Keratinocyte (primary cell): ENCODE data around the gene MS4A14. TPM values are rescaled to one million over a fixed set of nuclear protein-coding genes. Genes with fewer than 3 reads are reported as not detected.

Experiments
- DNase-seq: peaks from one replicate; pipeline ENCODE4 v3.0.0-alpha.2; 2011; ENCODE audit warnings: low read depth, missing footprints, low spot score
- FAIRE-seq: peaks from 2 replicates; lab custom pipeline; 2011; peaks lifted over from hg19 to GRCh38; lab: Jason Lieb, UNC
- H2AFZ ChIP-seq: 2 replicates; pipeline ENCODE4 v1.6.0; 2012; ENCODE audit warnings: low read length, control low read depth, inconsistent platforms; ENCODE audit not compliant: control insufficient read depth
- H3K27ac ChIP-seq: 2 replicates; pipeline ENCODE4 v1.5.1; 2011; ENCODE audit warnings: low read length; ENCODE audit not compliant: control insufficient read depth, insufficient read depth
- H3K27me3 ChIP-seq: 3 replicates; pipeline ENCODE4 v1.6.0; 2011; ENCODE audit warnings: low read length; ENCODE audit not compliant: control insufficient read depth, insufficient read depth; ENCODE audit errors: extremely low read depth
- H3K36me3 ChIP-seq, 2 experiments: 2 replicates in 1 of 2; 3 replicates in 1 of 2; pipeline ENCODE4 v1.5.1; 2011; ENCODE audit warnings: low read length in 2 of 2, mild to moderate bottlenecking in 1 of 2; ENCODE audit not compliant: control insufficient read depth in 2 of 2, insufficient read depth in 2 of 2; ENCODE audit errors: extremely low read depth in 1 of 2
- H3K4me1 ChIP-seq: 3 replicates; pipeline ENCODE4 v1.5.1; 2011; ENCODE audit warnings: low read length; ENCODE audit not compliant: control insufficient read depth, insufficient read depth; ENCODE audit errors: extremely low read depth
- H3K4me2 ChIP-seq: 3 replicates; pipeline ENCODE4 v1.6.0; 2011; ENCODE audit warnings: low read depth, low read length; ENCODE audit not compliant: control insufficient read depth, insufficient read depth; ENCODE audit errors: extremely low read depth
- H3K4me3 ChIP-seq, 3 experiments: fragments of 200-600 bp in 1 of 3; sonication (generic) in 1 of 3; 2 replicates in 2 of 3; 3 replicates in 1 of 3; pipeline ENCODE4 v1.5.1; 2011 to 2016; ENCODE audit warnings: low read length in 3 of 3, mild to moderate bottlenecking in 3 of 3, control low read depth in 2 of 3, inconsistent platforms in 1 of 3, low read depth in 1 of 3, mixed read lengths in 1 of 3, mixed run types in 1 of 3, moderate library complexity in 1 of 3; ENCODE audit not compliant: control insufficient read depth in 2 of 3, insufficient read depth in 2 of 3; ENCODE audit errors: extremely low read depth in 1 of 3
- H3K79me2 ChIP-seq: 2 replicates; pipeline ENCODE4 v1.6.0; 2012; ENCODE audit warnings: low read length; ENCODE audit not compliant: control insufficient read depth, insufficient read depth
- H3K9ac ChIP-seq: 3 replicates; pipeline ENCODE4 v1.6.0; 2011; ENCODE audit warnings: low read length; ENCODE audit not compliant: control insufficient read depth, insufficient read depth; ENCODE audit errors: extremely low read depth
- H3K9me1 ChIP-seq: 3 replicates; pipeline ENCODE4 v1.6.0; 2011; ENCODE audit warnings: low read length; ENCODE audit not compliant: control insufficient read depth, insufficient read depth; ENCODE audit errors: extremely low read depth
- H3K9me3 ChIP-seq: 2 replicates; pipeline ENCODE4 v1.5.1; 2012; ENCODE audit warnings: low read depth, low read length; ENCODE audit not compliant: control insufficient read depth
- H4K20me1 ChIP-seq: 3 replicates; pipeline ENCODE4 v1.6.0; 2011; ENCODE audit warnings: low read length; ENCODE audit not compliant: control insufficient read depth, insufficient read depth; ENCODE audit errors: extremely low read depth
- EZH2 ChIP-seq: IDR thresholded peaks from one replicate; pipeline ENCODE4 v1.6.1; 2012; ENCODE audit warnings: inconsistent platforms, mild to moderate bottlenecking, low read length, moderate library complexity
- dilution Hi-C: fragments of 300-500 bp; cut with MboI; formaldehyde crosslinking; loops from one replicate; pipeline ENCODE4 v1.7.0; 2020; ENCODE audit warnings: low sequenced_read_pairs; ENCODE audit not compliant: extremely low pct_ligation_motif_present
- polyA plus RNA-seq, 5 experiments: library from polyadenylated mRNA; depleted of rRNA in 3 of 5; stranded (reverse) in 3 of 5; stranded (forward) in 1 of 5; unstranded in 1 of 5; fragments of >200 nt; gene quantifications; 1 replicate in 1 of 5; 2 replicates in 3 of 5; 3 replicates in 1 of 5; pipeline versions ENCODE4 v1.2.1 to v1.2.3, GENCODE V29; 2011 to 2012; ENCODE audit warnings: missing spikeins in 2 of 5, low read depth in 1 of 5, low replicate concordance in 1 of 5
- TF ChIP-seq, protein P1 (sequence below), 3 experiments: IDR thresholded peaks in 1 of 3; conservative IDR thresholded peaks in 1 of 3; optimal IDR thresholded peaks in 1 of 3; 2 replicates in 2 of 3; 3 replicates in 1 of 3; pipeline versions ENCODE3 to v1.5.1; 2011; ENCODE audit warnings: low read length in 3 of 3, mild to moderate bottlenecking in 3 of 3, moderate library complexity in 2 of 3, control low read depth in 1 of 3, inconsistent platforms in 1 of 3; ENCODE audit not compliant: insufficient read depth in 2 of 3; ENCODE audit errors: extremely low read depth in 1 of 3

Gene MS4A14
- polyA plus RNA-seq, 1 donor (not counting 4 experiments of a cell fraction or from before 2014, with no cell fraction given), result not detected

DNA sequence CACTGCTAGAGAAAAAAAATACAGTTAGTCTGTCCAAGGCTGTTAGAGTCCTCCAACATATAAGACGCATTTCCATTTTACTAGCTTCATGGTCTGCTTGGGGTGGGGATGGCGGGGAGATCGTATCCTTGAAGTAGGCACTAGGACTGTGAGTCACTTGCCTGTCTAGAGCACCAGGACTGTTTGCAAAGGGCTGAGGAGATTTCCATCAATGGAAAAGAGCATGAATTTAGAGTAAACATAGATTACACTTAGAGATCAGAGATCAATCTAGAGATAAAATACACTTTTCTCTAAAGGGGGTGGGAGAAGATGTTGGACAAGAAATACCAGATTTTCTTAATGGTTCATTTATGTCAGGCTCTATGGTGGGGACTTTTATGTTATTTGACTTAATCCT lies 19.7 kb upstream of the MS4A14 start:
- no peaks in the 10 kb centered on the region for H3K4me1 ChIP-seq
- H4K20me1 ChIP-seq, result no peaks in the 10 kb centered on the region
- dilution Hi-C loops, result no loop called here
- H3K4me3 ChIP-seq, result no peak overlapping the region
- no peak overlapping the region for H3K9ac ChIP-seq
- peaks cover 2% of the 10 kb centered on the region for H3K9me3 ChIP-seq
- H3K27ac ChIP-seq, result no peak overlapping the region
- H3K27me3 ChIP-seq, result no peaks in the 10 kb centered on the region
- FAIRE-seq (no peak), DNase-seq (no peak)
- no peaks in the 10 kb centered on the region for H3K9me1 ChIP-seq
- TF ChIP-seq, protein P1, sequence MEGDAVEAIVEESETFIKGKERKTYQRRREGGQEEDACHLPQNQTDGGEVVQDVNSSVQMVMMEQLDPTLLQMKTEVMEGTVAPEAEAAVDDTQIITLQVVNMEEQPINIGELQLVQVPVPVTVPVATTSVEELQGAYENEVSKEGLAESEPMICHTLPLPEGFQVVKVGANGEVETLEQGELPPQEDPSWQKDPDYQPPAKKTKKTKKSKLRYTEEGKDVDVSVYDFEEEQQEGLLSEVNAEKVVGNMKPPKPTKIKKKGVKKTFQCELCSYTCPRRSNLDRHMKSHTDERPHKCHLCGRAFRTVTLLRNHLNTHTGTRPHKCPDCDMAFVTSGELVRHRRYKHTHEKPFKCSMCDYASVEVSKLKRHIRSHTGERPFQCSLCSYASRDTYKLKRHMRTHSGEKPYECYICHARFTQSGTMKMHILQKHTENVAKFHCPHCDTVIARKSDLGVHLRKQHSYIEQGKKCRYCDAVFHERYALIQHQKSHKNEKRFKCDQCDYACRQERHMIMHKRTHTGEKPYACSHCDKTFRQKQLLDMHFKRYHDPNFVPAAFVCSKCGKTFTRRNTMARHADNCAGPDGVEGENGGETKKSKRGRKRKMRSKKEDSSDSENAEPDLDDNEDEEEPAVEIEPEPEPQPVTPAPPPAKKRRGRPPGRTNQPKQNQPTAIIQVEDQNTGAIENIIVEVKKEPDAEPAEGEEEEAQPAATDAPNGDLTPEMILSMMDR (optimal IDR thresholded peaks at IDR 0.05 in 1 of 3, IDR thresholded peaks at IDR 0.05 in 1 of 3, conservative IDR thresholded peaks at IDR 0.05 in 1 of 3; ENCODE audit: extremely low read depth in 1 of 3, insufficient read depth in 2 of 3, low read length in 3 of 3), result no peak
- TF ChIP-seq EZH2, result no peak
- H3K4me2 ChIP-seq, result no peak overlapping the region
- no peak overlapping the region for H2AFZ ChIP-seq
- H3K36me3 ChIP-seq, result no peaks in the 10 kb centered on the region
- no peaks in the 10 kb centered on the region for H3K79me2 ChIP-seq

DNA sequence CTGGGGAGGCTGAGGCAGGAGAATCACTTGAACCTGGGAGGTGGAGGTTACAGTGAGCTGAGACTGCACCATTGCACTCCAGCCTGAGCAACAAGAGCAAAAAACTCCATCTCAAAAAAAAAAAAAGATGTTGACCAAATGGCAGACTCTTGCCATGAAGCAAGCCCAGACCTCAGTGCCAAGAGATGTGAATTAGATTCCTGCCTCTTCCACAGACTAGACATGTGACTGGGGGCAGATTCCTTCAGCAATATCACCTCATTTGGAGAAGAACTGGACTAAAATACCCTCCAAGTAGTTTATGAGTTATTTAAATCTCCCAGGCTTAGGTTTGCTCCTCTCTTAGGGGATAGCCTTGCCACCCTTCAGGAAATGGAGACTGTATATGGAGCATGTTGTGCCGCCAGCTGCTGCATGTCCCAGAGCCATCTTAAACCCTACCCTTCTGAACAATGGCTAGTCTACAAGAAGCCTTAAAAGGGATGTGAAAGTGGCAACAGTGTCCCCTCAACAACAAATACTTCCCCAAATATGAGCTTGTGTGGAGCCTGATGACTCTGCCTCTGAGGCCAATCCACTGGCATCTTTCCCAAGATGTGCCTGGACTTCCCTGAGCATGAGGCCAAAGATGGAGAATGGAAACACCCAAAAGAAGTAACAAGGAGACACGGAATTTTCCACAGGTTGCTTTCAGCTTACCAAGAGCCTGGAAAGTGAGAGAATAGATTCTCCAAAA lies 18.7 kb upstream of the MS4A14 start:
- H3K27ac ChIP-seq, result no peak overlapping the region
- H3K9me1 ChIP-seq, result no peaks in the 10 kb centered on the region
- no peaks in the 10 kb centered on the region for H3K36me3 ChIP-seq
- no peaks in the 10 kb centered on the region for H3K79me2 ChIP-seq
- H3K4me1 ChIP-seq, result no peaks in the 10 kb centered on the region
- no peak overlapping the region for H3K9ac ChIP-seq
- no peak for DNase-seq
- H3K4me3 ChIP-seq, result no peak overlapping the region
- H3K9me3 ChIP-seq, result peaks cover 2% of the 10 kb centered on the region
- H3K4me2 ChIP-seq, result no peak overlapping the region
- no peaks in the 10 kb centered on the region for H4K20me1 ChIP-seq
- no peaks in the 10 kb centered on the region for H3K27me3 ChIP-seq
- H2AFZ ChIP-seq, result no peak overlapping the region
- dilution Hi-C loops, result no loop called here
- FAIRE-seq, result no peak
- TF ChIP-seq, protein P1 (optimal IDR thresholded peaks at IDR 0.05 in 1 of 3, IDR thresholded peaks at IDR 0.05 in 1 of 3, conservative IDR thresholded peaks at IDR 0.05 in 1 of 3; ENCODE audit: extremely low read depth in 1 of 3, insufficient read depth in 2 of 3, low read length in 3 of 3), result no peak
- no peak for TF ChIP-seq EZH2
